Measurements from ENCODE around the gene ATP4A.

DNA sequence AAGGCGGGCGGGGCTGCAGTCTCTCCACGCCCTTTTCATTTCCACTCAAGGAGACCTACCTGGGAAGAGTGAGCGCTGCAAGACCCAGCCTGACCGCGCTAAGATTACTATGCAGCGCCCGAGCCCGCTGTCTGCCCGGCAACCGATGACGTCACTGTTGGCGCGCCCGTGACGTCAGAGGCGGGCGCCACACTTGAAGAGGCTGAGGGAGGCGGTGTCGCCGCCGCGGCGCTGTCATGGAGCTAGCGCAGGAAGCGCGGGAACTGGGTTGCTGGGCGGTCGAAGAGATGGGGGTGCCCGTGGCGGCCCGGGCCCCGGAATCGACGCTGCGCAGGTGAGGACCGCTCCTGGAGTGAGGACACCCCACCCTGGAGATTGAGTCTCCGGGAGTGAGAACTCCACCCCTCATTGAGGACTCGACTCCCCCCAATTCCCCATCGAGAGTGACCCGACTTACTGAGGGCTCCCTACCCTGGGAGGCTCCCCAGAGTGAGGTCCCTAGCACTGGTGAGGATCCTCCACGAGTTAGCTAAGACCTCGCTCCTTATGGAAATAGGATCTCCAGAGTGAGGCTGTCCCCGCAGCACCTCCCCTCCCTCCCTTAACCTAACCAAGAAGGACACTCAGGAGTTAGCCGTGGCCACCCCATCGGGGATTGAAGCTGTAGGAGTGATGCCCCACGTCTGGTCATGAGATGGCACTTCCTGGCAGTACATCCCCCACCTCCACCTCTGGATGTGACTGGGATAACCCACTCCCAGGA, 49.3 kb upstream of the ATP4A start, which contains the start of gene HAUS5:
- peak; percentile 65 for TF ChIP-seq ZFP30 (CRISPR knock-in tag; IDR thresholded peaks at IDR 0.05)
- no peak for TF ChIP-seq ISL1 (CRISPR knock-in tag; IDR thresholded peaks at IDR 0.05)
- peak; percentile 80 for TF ChIP-seq CSDC2 (CRISPR knock-in tag; IDR thresholded peaks at IDR 0.05)
- TF ChIP-seq, protein P1, sequence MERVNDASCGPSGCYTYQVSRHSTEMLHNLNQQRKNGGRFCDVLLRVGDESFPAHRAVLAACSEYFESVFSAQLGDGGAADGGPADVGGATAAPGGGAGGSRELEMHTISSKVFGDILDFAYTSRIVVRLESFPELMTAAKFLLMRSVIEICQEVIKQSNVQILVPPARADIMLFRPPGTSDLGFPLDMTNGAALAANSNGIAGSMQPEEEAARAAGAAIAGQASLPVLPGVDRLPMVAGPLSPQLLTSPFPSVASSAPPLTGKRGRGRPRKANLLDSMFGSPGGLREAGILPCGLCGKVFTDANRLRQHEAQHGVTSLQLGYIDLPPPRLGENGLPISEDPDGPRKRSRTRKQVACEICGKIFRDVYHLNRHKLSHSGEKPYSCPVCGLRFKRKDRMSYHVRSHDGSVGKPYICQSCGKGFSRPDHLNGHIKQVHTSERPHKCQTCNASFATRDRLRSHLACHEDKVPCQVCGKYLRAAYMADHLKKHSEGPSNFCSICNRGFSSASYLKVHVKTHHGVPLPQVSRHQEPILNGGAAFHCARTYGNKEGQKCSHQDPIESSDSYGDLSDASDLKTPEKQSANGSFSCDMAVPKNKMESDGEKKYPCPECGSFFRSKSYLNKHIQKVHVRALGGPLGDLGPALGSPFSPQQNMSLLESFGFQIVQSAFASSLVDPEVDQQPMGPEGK (CRISPR knock-in tag; IDR thresholded peaks at IDR 0.05; ENCODE audit: borderline replicate concordance), result no peak
- 0 out of 2 replicates have a peak, but pooled peaks have one; percentile 25 for TF ChIP-seq ARNTL (CRISPR knock-in tag; IDR thresholded peaks at IDR 0.05; ENCODE audit: borderline replicate concordance, low read depth)
- no peak for TF ChIP-seq BACH2 (CRISPR knock-in tag; IDR thresholded peaks at IDR 0.05; ENCODE audit: borderline replicate concordance)
- TF ChIP-seq ZNF565 (CRISPR knock-in tag; conservative IDR thresholded peaks at IDR 0.05; ENCODE audit: low read depth), result peak; percentile 92
- TF ChIP-seq OSR1 (CRISPR knock-in tag; IDR thresholded peaks at IDR 0.05), result no peak
- no peak for TF ChIP-seq TOX (CRISPR knock-in tag; IDR thresholded peaks at IDR 0.05; ENCODE audit: borderline replicate concordance)

Measured in SK-N-SH treated with all-trans-retinoic acid at 6 μM for 48 hours (cell line).